Large intestine (tissue), 3 donors: ENCODE data around the gene FXYD7. TPM values are rescaled to one million over a fixed set of nuclear protein-coding genes. Genes with fewer than 3 reads are reported as not detected.

Source experiments
- DNase-seq, 2 donors: peaks; one replicate each; pipeline versions ENCODE4 v3.0.0 to v3.0.0-alpha.2; 2013
- H3K27ac ChIP-seq: one replicate; pipeline ENCODE4 v1.5.1; 2013; ENCODE audit warnings: low read length
- H3K27me3 ChIP-seq: 2 replicates; pipeline ENCODE4 v1.6.1; 2013; ENCODE audit warnings: low read length; ENCODE audit not compliant: control insufficient read depth, insufficient read depth
- H3K36me3 ChIP-seq: 2 replicates; pipeline ENCODE4 v1.6.1; 2013; ENCODE audit warnings: low read length; ENCODE audit not compliant: control insufficient read depth, insufficient read depth
- H3K4me1 ChIP-seq: one replicate; pipeline ENCODE4 v1.6.1; 2013; ENCODE audit warnings: low read length; ENCODE audit not compliant: control insufficient read depth, insufficient read depth
- H3K4me3 ChIP-seq: one replicate; pipeline ENCODE4 v1.5.1; 2013; ENCODE audit warnings: low read length
- H3K9me3 ChIP-seq: one replicate; pipeline ENCODE4 v1.6.1; 2013; ENCODE audit warnings: mild to moderate bottlenecking, low read depth, low read length, moderate library complexity; ENCODE audit not compliant: control insufficient read depth
- WGBS: methylation state at CpG from one replicate; pipeline ENCODE4 v1.1.5; 2013; ENCODE audit warnings: low lambda C conversion rate; ENCODE audit not compliant: insufficient coverage; 5-methylcytosine and 5-hydroxymethylcytosine counted together
- polyA plus RNA-seq: library from polyadenylated mRNA; unstranded; fragments of 120-200 nt; gene quantifications from one replicate; pipeline ENCODE4 v1.2.1, GENCODE V29; 2013

The FXYD7 gene
- polyA plus RNA-seq, 1 donor, result 7.6 TPM

GRCh38 chr19:35136977-35137702, 5.9 kb upstream of the FXYD7 start:
- no CpG with 5 or more reads among the region's 9 CpGs for WGBS
- peaks cover 8% of the 10 kb centered on the region for H3K27me3 ChIP-seq
- H3K9me3 ChIP-seq, result no peaks in the 10 kb centered on the region
- DNase-seq, result peak in 1 of 2 donors; percentile 58
- no peaks in the 10 kb centered on the region for H3K36me3 ChIP-seq
- peak overlapping the region; percentile 8 for H3K27ac ChIP-seq
- no peak overlapping the region for H3K4me3 ChIP-seq
- H3K4me1 ChIP-seq, result peaks cover 56% of the 10 kb centered on the region

GRCh38 chr19:35138305-35138892, 4.7 kb upstream of the FXYD7 start, which contains the start of gene FXYD1:
TSS of gene FXYD1 (plus strand) at chr19:35138824. CDS start at chr19:35140080, 1,256 bp downstream.
- Histone ChIP-seq H3K9me3 (peaks cover 4% of the 10 kb centered on the region), H3K4me1 (peaks cover 62% of the 10 kb centered on the region), H3K27ac (peak within 1 kb of the TSS; percentile 16), H3K36me3 (no peaks in the 10 kb centered on the region), H3K27me3 (peaks cover 18% of the 10 kb centered on the region), H3K4me3 (peak within 1 kb of the TSS; percentile 16)
- peak in 1 of 2 donors; percentile 17 for DNase-seq
- WGBS, result no CpG with 5 or more reads among the region's 18 CpGs

- WGBS, result 48% methylated on average over 4 of the region's 12 CpGs
- Histone ChIP-seq H3K27me3 (peaks cover 34% of the 10 kb centered on the region), H3K4me3 (no peak overlapping the region), H3K4me1 (peaks cover 58% of the 10 kb centered on the region), H3K36me3 (no peaks in the 10 kb centered on the region), H3K9me3 (peaks cover 4% of the 10 kb centered on the region), H3K27ac (no peak overlapping the region)
- DNase-seq, result no peak
Measured at GRCh38 chr19:35140207-35140961, 2.7 kb upstream of the FXYD7 start.

- H3K4me1 ChIP-seq, result peaks cover 54% of the 10 kb centered on the region
- peak overlapping the region; percentile 6 for H3K27ac ChIP-seq
- H3K4me3 ChIP-seq, result no peak overlapping the region
- H3K9me3 ChIP-seq, result peaks cover 4% of the 10 kb centered on the region
- peak; percentile 74 to 78 for DNase-seq
- H3K36me3 ChIP-seq, result no peaks in the 10 kb centered on the region
- H3K27me3 ChIP-seq, result peaks cover 34% of the 10 kb centered on the region
- no CpG with 5 or more reads among the region's 48 CpGs for WGBS
Measured at GRCh38 chr19:35140962-35141836, 1.9 kb upstream of the FXYD7 start.

DNA sequence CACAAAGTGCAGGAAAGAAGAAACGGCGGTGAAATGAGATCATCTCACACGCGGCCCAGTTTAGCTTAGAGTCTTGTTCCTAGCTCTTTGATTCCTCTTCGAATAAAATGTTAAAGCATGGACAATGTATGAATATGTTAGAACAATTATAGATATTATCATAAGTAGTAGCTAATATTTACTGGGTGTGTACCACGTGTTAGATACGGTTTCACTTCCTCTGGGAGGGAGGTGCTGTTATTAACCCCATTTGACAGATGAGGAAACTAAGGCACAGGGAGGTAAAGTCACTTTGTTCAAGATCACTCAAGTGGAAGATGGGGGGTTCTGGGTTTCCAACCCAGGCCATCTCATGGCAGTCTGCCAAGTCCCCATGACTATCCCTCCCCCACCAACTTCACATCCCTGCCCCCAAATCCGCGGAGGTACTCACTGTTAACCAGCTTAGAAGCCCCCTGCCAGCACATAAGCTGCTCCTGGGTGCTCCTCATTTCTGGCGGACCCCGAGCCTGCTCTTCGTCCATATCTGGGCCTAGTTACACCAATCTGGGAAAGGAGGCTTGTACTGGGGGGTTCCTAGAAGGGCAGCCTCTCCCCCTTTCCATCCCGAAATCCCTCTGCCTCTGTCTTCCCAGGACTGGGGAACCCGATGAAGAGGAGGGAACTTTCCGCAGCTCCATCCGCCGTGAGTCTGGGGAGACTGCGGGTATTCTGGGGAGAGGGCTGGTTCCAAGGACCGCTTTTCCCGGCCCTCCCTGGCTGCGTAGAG, 1.0 kb upstream of the FXYD7 start:
- no peak overlapping the region for H3K4me3 ChIP-seq
- H3K27me3 ChIP-seq, result peaks cover 34% of the 10 kb centered on the region
- peak overlapping the region; percentile 6 for H3K27ac ChIP-seq

DNA sequence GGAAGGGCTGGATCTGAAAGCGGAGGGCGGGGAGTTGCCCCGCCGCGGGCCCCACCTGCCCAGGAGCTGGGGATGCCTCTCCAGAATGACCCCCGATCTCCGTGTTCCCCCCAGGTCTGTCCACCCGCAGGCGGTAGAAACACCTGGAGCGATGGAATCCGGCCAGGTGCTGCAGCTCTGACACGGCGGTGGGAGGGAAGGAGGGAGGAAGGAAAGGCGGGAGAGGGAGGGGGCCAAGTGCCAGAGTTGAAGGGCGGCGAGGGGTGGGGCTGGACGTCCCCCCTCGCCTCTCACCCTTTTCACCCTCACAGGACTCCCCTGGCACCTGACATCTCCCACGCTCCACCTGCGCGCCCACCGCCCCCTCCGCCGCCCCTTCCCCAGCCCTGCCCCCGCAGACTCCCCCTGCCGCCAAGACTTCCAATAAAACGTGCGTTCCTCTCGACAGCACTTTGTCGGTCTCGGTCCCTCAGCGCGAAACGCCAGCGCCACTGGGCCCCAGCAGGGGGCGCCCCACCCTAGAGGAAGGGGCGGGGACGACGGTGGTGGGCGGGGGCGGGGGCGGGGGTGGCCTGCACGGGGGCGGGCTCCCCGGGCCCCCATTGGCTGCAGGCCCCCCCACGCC, 337 bp upstream of the FXYD7 start:
- DNase-seq, result peak in 1 of 2 donors; percentile 32
- peaks cover 41% of the 10 kb centered on the region for H3K4me1 ChIP-seq
- H3K36me3 ChIP-seq, result no peaks in the 10 kb centered on the region
- H3K4me3 ChIP-seq, result no peak overlapping the region
- WGBS, result no CpG with 5 or more reads among the region's 46 CpGs
- peaks cover 34% of the 10 kb centered on the region for H3K27me3 ChIP-seq
- H3K27ac ChIP-seq, result no peak overlapping the region
- H3K9me3 ChIP-seq, result peaks cover 4% of the 10 kb centered on the region

More for the DNA sequence above, 1.0 kb upstream of the FXYD7 start:
- peaks cover 4% of the 10 kb centered on the region for H3K9me3 ChIP-seq
- H3K36me3 ChIP-seq, result no peaks in the 10 kb centered on the region
- 0% methylated on average over 2 of the region's 21 CpGs for WGBS
- peak in 1 of 2 donors; percentile 23 for DNase-seq
- peaks cover 47% of the 10 kb centered on the region for H3K4me1 ChIP-seq

DNA sequence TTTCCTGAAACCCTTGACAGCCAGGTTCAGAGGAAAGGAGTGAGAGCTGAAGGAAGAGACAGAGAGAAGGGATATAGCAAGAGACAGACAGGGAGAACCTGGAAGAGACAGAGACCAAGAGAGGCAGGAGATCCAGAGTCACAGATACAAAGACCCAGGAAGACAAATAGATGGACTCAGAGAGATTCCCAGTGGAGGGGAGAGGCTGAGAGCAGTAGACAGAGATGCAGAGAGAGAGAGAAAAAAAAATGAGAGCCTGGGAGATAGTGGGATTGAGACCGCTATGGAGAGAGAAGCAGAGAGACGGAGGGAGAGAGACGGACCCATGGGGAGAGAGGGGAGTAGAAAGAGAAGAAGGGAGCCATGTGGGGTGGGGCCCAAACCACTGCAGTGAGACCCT, 763 bp downstream of the FXYD7 start:
- Histone ChIP-seq H3K9me3 (peaks cover 4% of the 10 kb centered on the region), H3K4me1 (peaks cover 33% of the 10 kb centered on the region), H3K27me3 (peaks cover 34% of the 10 kb centered on the region), H3K27ac (no peak overlapping the region), H3K4me3 (no peak overlapping the region), H3K36me3 (no peaks in the 10 kb centered on the region)
- no peak for DNase-seq
- WGBS, result 17% methylated on average over 1 of the region's 3 CpGs

- no CpG with 5 or more reads among the region's 6 CpGs for WGBS
Measured at GRCh38 chr19:35144259-35144599, 1.2 kb downstream of the FXYD7 start.

More at GRCh38 chr19:35144259-35144599, 1.2 kb downstream of the FXYD7 start:
- Histone ChIP-seq H3K27ac (no peak overlapping the region), H3K9me3 (peaks cover 4% of the 10 kb centered on the region), H3K27me3 (peaks cover 34% of the 10 kb centered on the region), H3K4me1 (peaks cover 29% of the 10 kb centered on the region), H3K4me3 (no peak overlapping the region), H3K36me3 (no peaks in the 10 kb centered on the region)
- DNase-seq, result no peak
